HG03520 (cell line): ENCODE results near the gene COX8A.

ENCODE experiments used
- ATAC-seq: cut with Tn5 transposase; IDR thresholded peaks from one replicate; pipeline ENCODE4 v1.9.1; 2021; ENCODE audit warnings: mild to moderate bottlenecking, moderate library complexity; ENCODE audit not compliant: unreplicated experiment

The COX8A gene

GRCh38 chr11:64001484-64002420 lies 27.3 kb downstream of the COX8A start:
- no peak for ATAC-seq

- no peak for ATAC-seq
Observed at GRCh38 chr11:64003807-64004589, 29.6 kb downstream of the COX8A start.

- no peak for ATAC-seq
Observed at GRCh38 chr11:64004590-64004984, 30.2 kb downstream of the COX8A start.

GRCh38 chr11:64005691-64006090 lies 31.3 kb downstream of the COX8A start:
- no peak for ATAC-seq

- no peak for ATAC-seq
Observed at GRCh38 chr11:64006398-64006797, 32.0 kb downstream of the COX8A start.

- no peak for ATAC-seq
Observed at GRCh38 chr11:64007160-64007628, 32.8 kb downstream of the COX8A start.

GRCh38 chr11:64007629-64008282 lies 33.3 kb downstream of the COX8A start:
- ATAC-seq, result no peak

GRCh38 chr11:64008283-64008913 lies 34.0 kb downstream of the COX8A start:
- ATAC-seq, result no peak

GRCh38 chr11:64008914-64009633 lies 34.7 kb downstream of the COX8A start:
- ATAC-seq, result no peak

GRCh38 chr11:64009710-64010109 lies 35.3 kb downstream of the COX8A start:
- no peak for ATAC-seq

- ATAC-seq, result no peak
Observed at GRCh38 chr11:64010783-64011182, 36.4 kb downstream of the COX8A start.

- no peak for ATAC-seq
Observed at GRCh38 chr11:64011371-64011770, 37.0 kb downstream of the COX8A start.

GRCh38 chr11:64013141-64013896 lies 38.9 kb downstream of the COX8A start:
- no peak for ATAC-seq

- ATAC-seq, result no peak
Observed at GRCh38 chr11:64014356-64014755, 39.9 kb downstream of the COX8A start.

- ATAC-seq, result no peak
Observed at GRCh38 chr11:64015510-64015909, 41.1 kb downstream of the COX8A start.

- no peak for ATAC-seq
Observed at GRCh38 chr11:64015935-64016845, 41.8 kb downstream of the COX8A start.

- no peak for ATAC-seq
Observed at GRCh38 chr11:64017945-64018224, 43.5 kb downstream of the COX8A start.

GRCh38 chr11:64018310-64018709 lies 43.9 kb downstream of the COX8A start:
- ATAC-seq, result no peak
